Measurements from ENCODE around the gene PTGIS.

GRCh38 chr20:49485563-49485962 is 82.4 kb downstream of the PTGIS start:
- TF ChIP-seq EZH2 (IDR thresholded peaks at IDR 0.05; ENCODE audit: insufficient read depth, poor library complexity, severe bottlenecking): no peak
- no peak for TF ChIP-seq EZH2phosphoT487 (IDR thresholded peaks at IDR 0.05; ENCODE audit: insufficient read depth, low read depth)
